ENCODE data around the gene HUNK.

HUNK gene

GRCh38 chr21:32048353-32048752 lies 175.5 kb downstream of the HUNK start:
- Histone ChIP-seq H3K79me2 (ENCODE audit: low read length) (no peaks in the 10 kb centered on the region), H4K20me1 (ENCODE audit: insufficient read depth, low read length) (no peaks in the 10 kb centered on the region), H3K27me3 (replicated peaks; ENCODE audit: insufficient read depth, low read length) (no peaks in the 10 kb centered on the region), H3K36me3 (replicated peaks; ENCODE audit: insufficient read depth, low read length) (no peaks in the 10 kb centered on the region), H3K4me2 (ENCODE audit: low read depth, low read length) (no peak overlapping the region), H3F3A (ENCODE audit: insufficient read depth, low read length) (no peaks in the 10 kb centered on the region), H3K4me3 (ENCODE audit: low read length) (no peak overlapping the region), H3K9me3 (replicated peaks; ENCODE audit: insufficient read depth, low read length) (no peaks in the 10 kb centered on the region), H3K9me2 (replicated peaks; ENCODE audit: insufficient read depth, low read length) (no peaks in the 10 kb centered on the region), H3K4me1 (ENCODE audit: low read length) (no peaks in the 10 kb centered on the region), H2AFZ (ENCODE audit: low read length) (no peak overlapping the region), H3K9ac (ENCODE audit: low read length) (no peak overlapping the region), H3K27ac (ENCODE audit: low read length) (no peak overlapping the region)
- DNase-seq = no peak
- TF ChIP-seq CTCF (IDR thresholded peaks at IDR 0.05; ENCODE audit: low read length) (no peak), EZH2phosphoT487 (IDR thresholded peaks at IDR 0.05; ENCODE audit: low read length) (no peak), EZH2 (optimal IDR thresholded peaks at IDR 0.05; ENCODE audit: low read depth, low read length) (no peak)

Measured in MM.1S (cell line).